Measurements from ENCODE around the gene EIPR1. TPM values are rescaled to one million over a fixed set of nuclear protein-coding genes. Genes with fewer than 3 reads are reported as not detected.
A peak's percentile ranks its signal among the peaks of the same experiment; 100 is the strongest.

EIPR1 gene
- total and polyA plus RNA-seq, 2 experiments from 2014 or later = 17.4 to 46.3 TPM

DNA sequence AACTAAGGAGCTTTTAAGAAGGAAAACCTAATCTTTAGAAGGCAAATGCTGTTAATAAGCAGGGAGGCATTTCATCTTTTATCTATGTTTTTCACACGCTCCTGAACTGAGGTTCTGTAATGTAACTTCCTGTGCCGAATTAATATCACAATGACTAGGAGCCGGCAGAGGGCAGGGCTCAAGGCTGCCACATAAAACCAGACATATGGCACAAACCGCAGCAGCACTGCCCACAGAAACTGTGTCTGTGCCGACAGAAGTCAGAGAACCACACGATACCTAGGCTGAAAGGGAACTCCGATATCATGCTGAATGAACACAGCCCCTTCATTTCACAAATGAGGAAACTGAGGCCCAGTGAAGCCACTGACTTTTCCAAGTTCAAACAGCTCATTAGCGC lies 112.1 kb downstream of the EIPR1 start:
- H3K36me3 Mint-ChIP-seq (ENCODE audit: low read depth) = no peaks in the 10 kb centered on the region
- Histone ChIP-seq H3K36me3 (ENCODE audit: insufficient read depth) (no peaks in the 10 kb centered on the region), H3K27ac (ENCODE audit: low read depth) (0 out of 2 replicates have a peak overlapping the region, but pooled peaks have one; percentile 39), H4K20me1 (replicated peaks; ENCODE audit: insufficient read depth) (peaks cover 13% of the 10 kb centered on the region; the same call in 1 of the 2 replicates), H3K79me2 (replicated peaks; ENCODE audit: insufficient read depth) (0 out of 2 replicates have a peak, but pooled peaks cover 5% of the 10 kb centered on the region), H3K27me3 (ENCODE audit: insufficient read depth) (no peaks in the 10 kb centered on the region), H3K4me1 (ENCODE audit: insufficient read depth) (no peaks in the 10 kb centered on the region), H3K4me3 (no peak overlapping the region), H2AFZ (no peak overlapping the region), H3K4me2 (peak overlapping the region; percentile 9; the same call in 1 of the 2 replicates), H3K9me2 (ENCODE audit: insufficient read depth) (no peaks in the 10 kb centered on the region), H3F3A (replicated peaks; ENCODE audit: low read depth) (no peaks in the 10 kb centered on the region)
- H3K27ac Mint-ChIP-seq = no peak overlapping the region
- ATAC-seq (no peak), DNase-seq (ENCODE audit: low spot score) (no peak)
- H3K4me3 Mint-ChIP-seq = no peak overlapping the region
- TF ChIP-seq, protein P1, sequence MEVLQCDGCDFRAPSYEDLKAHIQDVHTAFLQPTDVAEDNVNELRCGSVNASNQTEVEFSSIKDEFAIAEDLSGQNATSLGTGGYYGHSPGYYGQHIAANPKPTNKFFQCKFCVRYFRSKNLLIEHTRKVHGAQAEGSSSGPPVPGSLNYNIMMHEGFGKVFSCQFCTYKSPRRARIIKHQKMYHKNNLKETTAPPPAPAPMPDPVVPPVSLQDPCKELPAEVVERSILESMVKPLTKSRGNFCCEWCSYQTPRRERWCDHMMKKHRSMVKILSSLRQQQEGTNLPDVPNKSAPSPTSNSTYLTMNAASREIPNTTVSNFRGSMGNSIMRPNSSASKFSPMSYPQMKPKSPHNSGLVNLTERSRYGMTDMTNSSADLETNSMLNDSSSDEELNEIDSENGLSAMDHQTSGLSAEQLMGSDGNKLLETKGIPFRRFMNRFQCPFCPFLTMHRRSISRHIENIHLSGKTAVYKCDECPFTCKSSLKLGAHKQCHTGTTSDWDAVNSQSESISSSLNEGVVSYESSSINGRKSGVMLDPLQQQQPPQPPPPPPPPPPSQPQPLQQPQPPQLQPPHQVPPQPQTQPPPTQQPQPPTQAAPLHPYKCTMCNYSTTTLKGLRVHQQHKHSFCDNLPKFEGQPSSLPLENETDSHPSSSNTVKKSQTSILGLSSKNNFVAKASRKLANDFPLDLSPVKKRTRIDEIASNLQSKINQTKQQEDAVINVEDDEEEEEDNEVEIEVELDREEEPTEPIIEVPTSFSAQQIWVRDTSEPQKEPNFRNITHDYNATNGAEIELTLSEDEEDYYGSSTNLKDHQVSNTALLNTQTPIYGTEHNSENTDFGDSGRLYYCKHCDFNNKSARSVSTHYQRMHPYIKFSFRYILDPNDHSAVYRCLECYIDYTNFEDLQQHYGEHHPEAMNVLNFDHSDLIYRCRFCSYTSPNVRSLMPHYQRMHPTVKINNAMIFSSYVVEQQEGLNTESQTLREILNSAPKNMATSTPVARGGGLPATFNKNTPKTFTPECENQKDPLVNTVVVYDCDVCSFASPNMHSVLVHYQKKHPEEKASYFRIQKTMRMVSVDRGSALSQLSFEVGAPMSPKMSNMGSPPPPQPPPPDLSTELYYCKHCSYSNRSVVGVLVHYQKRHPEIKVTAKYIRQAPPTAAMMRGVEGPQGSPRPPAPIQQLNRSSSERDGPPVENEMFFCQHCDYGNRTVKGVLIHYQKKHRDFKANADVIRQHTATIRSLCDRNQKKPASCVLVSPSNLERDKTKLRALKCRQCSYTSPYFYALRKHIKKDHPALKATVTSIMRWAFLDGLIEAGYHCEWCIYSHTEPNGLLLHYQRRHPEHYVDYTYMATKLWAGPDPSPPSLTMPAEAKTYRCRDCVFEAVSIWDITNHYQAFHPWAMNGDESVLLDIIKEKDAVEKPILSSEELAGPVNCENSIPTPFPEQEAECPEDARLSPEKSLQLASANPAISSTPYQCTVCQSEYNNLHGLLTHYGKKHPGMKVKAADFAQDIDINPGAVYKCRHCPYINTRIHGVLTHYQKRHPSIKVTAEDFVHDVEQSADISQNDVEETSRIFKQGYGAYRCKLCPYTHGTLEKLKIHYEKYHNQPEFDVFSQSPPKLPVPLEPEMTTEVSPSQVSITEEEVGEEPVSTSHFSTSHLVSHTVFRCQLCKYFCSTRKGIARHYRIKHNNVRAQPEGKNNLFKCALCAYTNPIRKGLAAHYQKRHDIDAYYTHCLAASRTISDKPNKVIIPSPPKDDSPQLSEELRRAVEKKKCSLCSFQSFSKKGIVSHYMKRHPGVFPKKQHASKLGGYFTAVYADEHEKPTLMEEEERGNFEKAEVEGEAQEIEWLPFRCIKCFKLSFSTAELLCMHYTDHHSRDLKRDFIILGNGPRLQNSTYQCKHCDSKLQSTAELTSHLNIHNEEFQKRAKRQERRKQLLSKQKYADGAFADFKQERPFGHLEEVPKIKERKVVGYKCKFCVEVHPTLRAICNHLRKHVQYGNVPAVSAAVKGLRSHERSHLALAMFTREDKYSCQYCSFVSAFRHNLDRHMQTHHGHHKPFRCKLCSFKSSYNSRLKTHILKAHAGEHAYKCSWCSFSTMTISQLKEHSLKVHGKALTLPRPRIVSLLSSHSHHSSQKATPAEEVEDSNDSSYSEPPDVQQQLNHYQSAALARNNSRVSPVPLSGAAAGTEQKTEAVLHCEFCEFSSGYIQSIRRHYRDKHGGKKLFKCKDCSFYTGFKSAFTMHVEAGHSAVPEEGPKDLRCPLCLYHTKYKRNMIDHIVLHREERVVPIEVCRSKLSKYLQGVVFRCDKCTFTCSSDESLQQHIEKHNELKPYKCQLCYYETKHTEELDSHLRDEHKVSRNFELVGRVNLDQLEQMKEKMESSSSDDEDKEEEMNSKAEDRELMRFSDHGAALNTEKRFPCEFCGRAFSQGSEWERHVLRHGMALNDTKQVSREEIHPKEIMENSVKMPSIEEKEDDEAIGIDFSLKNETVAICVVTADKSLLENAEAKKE (CRISPR knock-in tag; IDR thresholded peaks at IDR 0.05) = no peak
- TF ChIP-seq, protein P2, sequence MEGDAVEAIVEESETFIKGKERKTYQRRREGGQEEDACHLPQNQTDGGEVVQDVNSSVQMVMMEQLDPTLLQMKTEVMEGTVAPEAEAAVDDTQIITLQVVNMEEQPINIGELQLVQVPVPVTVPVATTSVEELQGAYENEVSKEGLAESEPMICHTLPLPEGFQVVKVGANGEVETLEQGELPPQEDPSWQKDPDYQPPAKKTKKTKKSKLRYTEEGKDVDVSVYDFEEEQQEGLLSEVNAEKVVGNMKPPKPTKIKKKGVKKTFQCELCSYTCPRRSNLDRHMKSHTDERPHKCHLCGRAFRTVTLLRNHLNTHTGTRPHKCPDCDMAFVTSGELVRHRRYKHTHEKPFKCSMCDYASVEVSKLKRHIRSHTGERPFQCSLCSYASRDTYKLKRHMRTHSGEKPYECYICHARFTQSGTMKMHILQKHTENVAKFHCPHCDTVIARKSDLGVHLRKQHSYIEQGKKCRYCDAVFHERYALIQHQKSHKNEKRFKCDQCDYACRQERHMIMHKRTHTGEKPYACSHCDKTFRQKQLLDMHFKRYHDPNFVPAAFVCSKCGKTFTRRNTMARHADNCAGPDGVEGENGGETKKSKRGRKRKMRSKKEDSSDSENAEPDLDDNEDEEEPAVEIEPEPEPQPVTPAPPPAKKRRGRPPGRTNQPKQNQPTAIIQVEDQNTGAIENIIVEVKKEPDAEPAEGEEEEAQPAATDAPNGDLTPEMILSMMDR (conservative IDR thresholded peaks at IDR 0.05; ENCODE audit: low read depth in 2 of 2) = no peak
- TF ChIP-seq CREB1 (CRISPR knock-in tag; IDR thresholded peaks at IDR 0.05; ENCODE audit: low read depth) (no peak), STAT1 (IDR thresholded peaks at IDR 0.05; ENCODE audit: unreplicated experiment) (no peak)
- TF ChIP-seq, protein P3, sequence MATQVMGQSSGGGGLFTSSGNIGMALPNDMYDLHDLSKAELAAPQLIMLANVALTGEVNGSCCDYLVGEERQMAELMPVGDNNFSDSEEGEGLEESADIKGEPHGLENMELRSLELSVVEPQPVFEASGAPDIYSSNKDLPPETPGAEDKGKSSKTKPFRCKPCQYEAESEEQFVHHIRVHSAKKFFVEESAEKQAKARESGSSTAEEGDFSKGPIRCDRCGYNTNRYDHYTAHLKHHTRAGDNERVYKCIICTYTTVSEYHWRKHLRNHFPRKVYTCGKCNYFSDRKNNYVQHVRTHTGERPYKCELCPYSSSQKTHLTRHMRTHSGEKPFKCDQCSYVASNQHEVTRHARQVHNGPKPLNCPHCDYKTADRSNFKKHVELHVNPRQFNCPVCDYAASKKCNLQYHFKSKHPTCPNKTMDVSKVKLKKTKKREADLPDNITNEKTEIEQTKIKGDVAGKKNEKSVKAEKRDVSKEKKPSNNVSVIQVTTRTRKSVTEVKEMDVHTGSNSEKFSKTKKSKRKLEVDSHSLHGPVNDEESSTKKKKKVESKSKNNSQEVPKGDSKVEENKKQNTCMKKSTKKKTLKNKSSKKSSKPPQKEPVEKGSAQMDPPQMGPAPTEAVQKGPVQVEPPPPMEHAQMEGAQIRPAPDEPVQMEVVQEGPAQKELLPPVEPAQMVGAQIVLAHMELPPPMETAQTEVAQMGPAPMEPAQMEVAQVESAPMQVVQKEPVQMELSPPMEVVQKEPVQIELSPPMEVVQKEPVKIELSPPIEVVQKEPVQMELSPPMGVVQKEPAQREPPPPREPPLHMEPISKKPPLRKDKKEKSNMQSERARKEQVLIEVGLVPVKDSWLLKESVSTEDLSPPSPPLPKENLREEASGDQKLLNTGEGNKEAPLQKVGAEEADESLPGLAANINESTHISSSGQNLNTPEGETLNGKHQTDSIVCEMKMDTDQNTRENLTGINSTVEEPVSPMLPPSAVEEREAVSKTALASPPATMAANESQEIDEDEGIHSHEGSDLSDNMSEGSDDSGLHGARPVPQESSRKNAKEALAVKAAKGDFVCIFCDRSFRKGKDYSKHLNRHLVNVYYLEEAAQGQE (IDR thresholded peaks at IDR 0.05; ENCODE audit: unreplicated experiment) = no peak
- H3K9me3 Mint-ChIP-seq = no peaks in the 10 kb centered on the region
- H3K27me3 Mint-ChIP-seq (ENCODE audit: insufficient read depth, low read depth, poor library complexity) = peaks cover 5% of the 10 kb centered on the region
- H3K4me1 Mint-ChIP-seq = peaks cover 23% of the 10 kb centered on the region
